Measurements from ENCODE around the gene GLYATL2.

DNA sequence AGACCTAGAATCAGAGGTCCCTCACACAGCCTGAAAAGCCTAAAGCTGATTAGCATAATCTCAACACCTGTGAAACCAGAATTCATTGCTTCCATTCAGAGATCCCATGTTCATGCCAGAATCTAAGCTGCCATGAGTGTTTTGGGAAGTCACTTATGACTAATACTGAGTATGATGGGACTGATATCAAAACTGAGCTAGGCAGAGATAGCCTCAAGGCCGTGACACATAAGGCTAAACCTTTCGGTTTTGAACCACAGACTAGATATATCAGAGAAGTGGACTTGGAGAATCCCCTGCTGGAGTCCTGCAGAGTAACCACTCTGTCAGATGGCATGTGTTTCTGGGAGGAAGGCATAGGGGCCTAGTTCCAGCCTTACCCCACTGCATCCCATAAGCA is 23.1 kb upstream of the GLYATL2 start:
- TF ChIP-seq, protein P1, sequence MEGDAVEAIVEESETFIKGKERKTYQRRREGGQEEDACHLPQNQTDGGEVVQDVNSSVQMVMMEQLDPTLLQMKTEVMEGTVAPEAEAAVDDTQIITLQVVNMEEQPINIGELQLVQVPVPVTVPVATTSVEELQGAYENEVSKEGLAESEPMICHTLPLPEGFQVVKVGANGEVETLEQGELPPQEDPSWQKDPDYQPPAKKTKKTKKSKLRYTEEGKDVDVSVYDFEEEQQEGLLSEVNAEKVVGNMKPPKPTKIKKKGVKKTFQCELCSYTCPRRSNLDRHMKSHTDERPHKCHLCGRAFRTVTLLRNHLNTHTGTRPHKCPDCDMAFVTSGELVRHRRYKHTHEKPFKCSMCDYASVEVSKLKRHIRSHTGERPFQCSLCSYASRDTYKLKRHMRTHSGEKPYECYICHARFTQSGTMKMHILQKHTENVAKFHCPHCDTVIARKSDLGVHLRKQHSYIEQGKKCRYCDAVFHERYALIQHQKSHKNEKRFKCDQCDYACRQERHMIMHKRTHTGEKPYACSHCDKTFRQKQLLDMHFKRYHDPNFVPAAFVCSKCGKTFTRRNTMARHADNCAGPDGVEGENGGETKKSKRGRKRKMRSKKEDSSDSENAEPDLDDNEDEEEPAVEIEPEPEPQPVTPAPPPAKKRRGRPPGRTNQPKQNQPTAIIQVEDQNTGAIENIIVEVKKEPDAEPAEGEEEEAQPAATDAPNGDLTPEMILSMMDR (IDR thresholded peaks at IDR 0.05): no peak
- TF ChIP-seq POLR2A (IDR thresholded peaks at IDR 0.05): no peak

All from tibial nerve (tissue), 3 donors.